ENCODE results near the gene ELAVL2. TPM values are rescaled to one million over a fixed set of nuclear protein-coding genes. Genes with fewer than 3 reads are reported as not detected.

Gene ELAVL2
- total and polyA plus RNA-seq, 2 of the 4 experiments (the other 2 are of a cell fraction) = 0.36 TPM; not detected in 1

GRCh38 chr9:23798325-23798724 lies 27.7 kb downstream of the ELAVL2 start:
- no CpG with 5 or more reads among the region's 4 CpGs for WGBS, 2 experiments (ENCODE audit: extremely low coverage in 2 of 2, insufficient read length in 1 of 2)
- H4K8ac ChIP-seq (ENCODE audit: low read depth in 2 of 2, low read length in 2 of 2) = no peak overlapping the region

More at GRCh38 chr9:23798325-23798724, 27.7 kb downstream of the ELAVL2 start:
- Histone ChIP-seq H2AFZ (replicated peaks; ENCODE audit: low read length, poor library complexity) (no peak overlapping the region), H3K4me1 (ENCODE audit: control insufficient read depth, insufficient read depth, low read length) (no peaks in the 10 kb centered on the region), H4K20me1 (ENCODE audit: insufficient read depth, low read length) (no peaks in the 10 kb centered on the region), H3K4me2 (ENCODE audit: low read depth, low read length) (no peak overlapping the region), H3K9me1 (ENCODE audit: insufficient read depth, low read length) (no peaks in the 10 kb centered on the region), H3K36me3 (ENCODE audit: control insufficient read depth, insufficient read depth, low read length) (no peaks in the 10 kb centered on the region), H3K4me3 (ENCODE audit: insufficient read depth, low read depth, low read length) (no peak overlapping the region), H3K9ac (ENCODE audit: low read depth, low read length) (no peak overlapping the region), H2AK9ac (replicated peaks; ENCODE audit: low read depth, low read length, poor library complexity) (no peak overlapping the region), H3K9me3 (ENCODE audit: control insufficient read depth, insufficient read depth, low read length) (no peaks in the 10 kb centered on the region), H3K18ac (ENCODE audit: low read depth, low read length) (no peak overlapping the region), H3K56ac (ENCODE audit: extremely low read depth, insufficient read depth, low read length) (no peak overlapping the region), H3K4ac (ENCODE audit: low read depth, low read length) (no peak overlapping the region), H4K5ac (ENCODE audit: low read depth, low read length) (no peak overlapping the region), H2BK5ac (ENCODE audit: low read depth, low read length, poor library complexity, severe bottlenecking) (no peak overlapping the region), H4K91ac (ENCODE audit: insufficient read depth, low read depth, low read length) (no peak overlapping the region), H3K14ac (replicated peaks; ENCODE audit: low read depth, low read length) (no peak overlapping the region), H3K23ac (ENCODE audit: low read depth, low read length) (no peak overlapping the region), H2BK120ac (ENCODE audit: low read depth, low read length) (no peak overlapping the region), H3K27ac (ENCODE audit: insufficient read depth, low read length) (no peak overlapping the region), H3K27me3 (ENCODE audit: control insufficient read depth, insufficient read depth, low read length) (no peaks in the 10 kb centered on the region), H3K79me1 (ENCODE audit: low read depth in 1 of 2, low read length in 2 of 2) (no peaks in the 10 kb centered on the region), H2BK15ac (ENCODE audit: low read depth, low read length) (no peak overlapping the region), H2AK5ac (ENCODE audit: low read depth, low read length) (no peak overlapping the region), H2BK20ac (ENCODE audit: low read depth, low read length) (no peak overlapping the region)
- ATAC-seq (ENCODE audit: low read depth) (no peak), DNase-seq (no peak)
- POLR2A ChIA-PET (ENCODE audit: unreplicated experiment) = no interaction called here
- intact Hi-C loops (cut with micrococcal nuclease) = no loop called here
- in situ Hi-C loops (cut with MboI; ENCODE audit: low sequenced_read_pairs) = no loop called here
- TF ChIP-seq POLR2A (IDR thresholded peaks at IDR 0.05; ENCODE audit: low read depth, low read length) (no peak), MAFK (IDR thresholded peaks at IDR 0.05; ENCODE audit: low read depth, low read length) (peak; percentile 33; the same call in 1 of the 2 replicates)
- CTCF ChIA-PET = no interaction called here
- BruUV-seq (replicated peaks) = no TSS peak
- dilution Hi-C loops (cut with HindIII; ENCODE audit: low sequenced_read_pairs, unreplicated experiment) = no loop called here
